ENCODE data around the gene GALNS. TPM values are rescaled to one million over a fixed set of nuclear protein-coding genes. Genes with fewer than 3 reads are reported as not detected.
A peak's percentile ranks its signal among the peaks of the same experiment; 100 is the strongest.
"Not testable (repeated sequence)": the region's sequence is repeated elsewhere in the genome, so short reads cannot be mapped to it uniquely, and the experiment has no call there.

The GALNS gene
- total RNA-seq, 1 donor from 2014 or later, result 14.6 TPM

GRCh38 chr16:88799569-88800276 is 57.0 kb downstream of the GALNS start:
- DNase-seq (no peak), ATAC-seq (no peak)
- intact Hi-C loops (cut with micrococcal nuclease), result no loop called here

- DNase-seq, result no peak
- ATAC-seq, result no peak
- intact Hi-C loops (cut with micrococcal nuclease), result no loop called here
These were observed 57.8 kb downstream of the GALNS start for GRCh38 chr16:88798772-88799455.

DNA sequence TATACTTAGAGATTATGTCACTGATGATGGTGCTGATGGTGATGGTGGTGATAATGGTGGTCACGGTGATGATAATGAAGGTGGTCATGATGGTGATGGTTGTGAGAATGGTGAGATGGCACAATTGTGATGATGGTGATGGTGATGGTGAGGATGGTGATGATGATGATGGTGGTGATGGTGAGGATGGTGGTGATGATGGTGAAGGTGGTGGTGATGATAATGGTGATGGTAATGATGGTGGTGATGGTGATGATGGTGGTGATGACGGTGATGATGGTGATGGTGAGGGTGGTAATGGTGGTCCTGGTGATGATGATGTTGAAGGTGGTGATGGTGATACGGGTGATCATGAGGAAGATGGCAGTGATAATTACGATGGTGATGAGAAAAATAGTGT is 58.7 kb downstream of the GALNS start:
- no peak for ATAC-seq
- intact Hi-C loops (cut with micrococcal nuclease), result no loop called here
- no peak for DNase-seq

- ATAC-seq, result no peak
- DNase-seq, result no peak
- intact Hi-C loops (cut with micrococcal nuclease), result no loop called here
These were observed 60.5 kb downstream of the GALNS start for GRCh38 chr16:88796278-88796677.

- no peak for ATAC-seq
- no peak for DNase-seq
- intact Hi-C loops (cut with micrococcal nuclease), result no loop called here
These were observed 63.3 kb downstream of the GALNS start for GRCh38 chr16:88793251-88793954.

DNA sequence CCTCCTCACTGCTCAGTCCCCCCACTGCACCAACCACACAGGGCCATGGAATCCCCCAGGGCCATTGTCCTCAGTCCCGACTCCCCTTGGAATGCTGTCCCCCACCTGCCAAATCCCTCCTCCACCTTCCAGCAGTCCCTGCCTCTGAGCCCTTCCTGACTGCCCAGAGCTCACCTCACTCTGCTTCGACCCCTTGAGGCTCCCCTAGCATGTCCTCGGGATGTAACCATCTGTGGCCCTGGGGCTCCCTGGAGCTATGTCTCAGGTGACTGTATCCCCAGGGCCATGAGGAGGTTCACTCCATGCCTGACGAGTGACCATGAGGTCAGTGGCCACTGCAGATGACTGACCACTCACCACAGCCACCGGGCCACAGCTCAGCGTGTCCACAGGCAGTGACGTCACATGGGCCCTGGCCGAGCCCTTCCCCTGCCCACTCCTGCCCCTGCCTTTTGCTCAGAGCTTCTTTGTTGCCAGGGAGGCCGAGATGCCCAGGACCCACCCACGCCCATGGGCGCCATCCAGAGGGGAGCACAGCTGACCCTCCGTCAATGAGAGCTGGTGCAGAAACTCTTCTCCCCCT is 64.0 kb downstream of the GALNS start:
- DNase-seq (no peak), ATAC-seq (no peak)
- intact Hi-C loops (cut with micrococcal nuclease), result no loop called here

- ATAC-seq (no peak), DNase-seq (no peak)
- intact Hi-C loops (cut with micrococcal nuclease), result no loop called here
These were observed 64.6 kb downstream of the GALNS start for GRCh38 chr16:88792078-88792550.

DNA sequence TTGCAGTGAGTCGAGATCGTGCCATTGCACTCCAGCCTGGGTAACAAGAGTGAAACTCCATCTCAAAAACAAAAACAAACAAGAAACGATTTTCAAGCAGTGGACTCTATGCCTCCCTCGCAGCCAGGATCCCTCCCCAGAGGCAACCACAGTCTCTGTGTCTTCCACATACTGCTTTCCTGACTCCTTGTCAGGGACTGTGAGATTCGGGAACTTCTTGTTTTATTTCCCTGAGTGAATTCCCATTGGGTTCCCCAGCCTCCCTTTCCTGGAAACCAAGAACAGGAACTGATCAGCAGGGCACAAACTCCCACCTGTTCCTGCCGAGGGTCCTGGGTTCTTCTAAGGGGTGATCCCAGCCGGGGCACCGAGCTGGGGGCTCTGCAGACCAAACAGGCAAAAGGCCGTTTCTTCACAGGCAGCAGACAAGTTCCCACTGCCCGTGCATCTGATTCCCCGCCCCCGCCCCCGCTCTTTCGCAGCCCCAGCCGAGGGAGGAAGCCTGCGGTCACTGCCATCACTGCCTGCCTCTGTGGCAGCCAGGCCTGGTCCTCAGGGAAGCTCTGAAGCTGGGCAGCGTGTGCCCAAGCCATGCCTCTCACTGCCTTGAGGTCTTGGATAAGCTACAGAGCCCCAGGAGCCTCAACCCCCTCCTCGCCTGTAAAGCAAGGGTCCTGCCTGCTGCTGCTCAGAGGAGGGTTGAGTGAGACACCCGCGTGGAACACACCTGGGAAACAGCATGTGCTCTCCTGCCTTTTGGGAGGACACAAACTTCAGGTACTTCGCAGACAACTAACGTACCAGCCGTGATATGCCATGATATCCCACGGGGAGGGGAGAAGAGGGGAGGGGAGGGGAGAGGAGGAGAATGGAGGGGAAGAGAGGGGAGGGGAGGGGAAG is 66.2 kb downstream of the GALNS start:
- intact Hi-C loops (cut with micrococcal nuclease), result no loop called here
- DNase-seq (peak; percentile 69), ATAC-seq (peak; percentile 59)

- DNase-seq, result no peak
- ATAC-seq, result no peak
- intact Hi-C loops (cut with micrococcal nuclease), result no loop called here
These were observed 67.2 kb downstream of the GALNS start for GRCh38 chr16:88789594-88789993.

DNA sequence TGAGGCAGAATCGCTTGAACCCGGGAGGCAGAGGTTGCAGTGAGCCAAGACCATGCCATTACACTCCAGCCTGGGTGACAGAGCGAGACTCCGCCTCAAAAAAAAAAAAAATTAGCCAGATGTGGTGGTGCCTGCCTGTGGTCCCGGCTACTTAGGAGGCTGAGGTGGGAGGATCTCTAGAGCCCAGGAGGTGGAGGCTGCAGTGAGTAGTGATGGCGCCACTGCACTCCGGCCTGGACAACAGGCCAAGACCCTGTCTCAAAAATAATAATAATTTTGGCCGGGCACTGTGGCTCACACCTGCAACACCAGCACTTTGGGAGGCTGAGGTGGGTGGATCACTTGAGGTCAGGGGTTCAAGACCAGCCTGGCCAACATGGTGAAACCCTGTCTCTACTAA is 68.0 kb downstream of the GALNS start:
- DNase-seq; intact Hi-C loops (cut with micrococcal nuclease); ATAC-seq: not testable (repeated sequence)

- no peak for DNase-seq
- intact Hi-C loops (cut with micrococcal nuclease), result no loop called here
- ATAC-seq, result no peak
These were observed 69.0 kb downstream of the GALNS start for GRCh38 chr16:88787579-88788314.

GRCh38 chr16:88785106-88785924 is 71.4 kb downstream of the GALNS start, which contains the start of gene PIEZO1:
Gene PIEZO1, minus strand, starts transcription at chr16:88785220. Its CDS starts 256 bp downstream, at chr16:88784964.
- intact Hi-C loops (cut with micrococcal nuclease), result no loop called here
- peak; percentile 64 for ATAC-seq
- peak; percentile 87 for DNase-seq

GRCh38 chr16:88784856-88785105 is 72.0 kb downstream of the GALNS start:
- peak; percentile 35 for ATAC-seq
- no peak for DNase-seq
- intact Hi-C loops (cut with micrococcal nuclease), result no loop called here

DNA sequence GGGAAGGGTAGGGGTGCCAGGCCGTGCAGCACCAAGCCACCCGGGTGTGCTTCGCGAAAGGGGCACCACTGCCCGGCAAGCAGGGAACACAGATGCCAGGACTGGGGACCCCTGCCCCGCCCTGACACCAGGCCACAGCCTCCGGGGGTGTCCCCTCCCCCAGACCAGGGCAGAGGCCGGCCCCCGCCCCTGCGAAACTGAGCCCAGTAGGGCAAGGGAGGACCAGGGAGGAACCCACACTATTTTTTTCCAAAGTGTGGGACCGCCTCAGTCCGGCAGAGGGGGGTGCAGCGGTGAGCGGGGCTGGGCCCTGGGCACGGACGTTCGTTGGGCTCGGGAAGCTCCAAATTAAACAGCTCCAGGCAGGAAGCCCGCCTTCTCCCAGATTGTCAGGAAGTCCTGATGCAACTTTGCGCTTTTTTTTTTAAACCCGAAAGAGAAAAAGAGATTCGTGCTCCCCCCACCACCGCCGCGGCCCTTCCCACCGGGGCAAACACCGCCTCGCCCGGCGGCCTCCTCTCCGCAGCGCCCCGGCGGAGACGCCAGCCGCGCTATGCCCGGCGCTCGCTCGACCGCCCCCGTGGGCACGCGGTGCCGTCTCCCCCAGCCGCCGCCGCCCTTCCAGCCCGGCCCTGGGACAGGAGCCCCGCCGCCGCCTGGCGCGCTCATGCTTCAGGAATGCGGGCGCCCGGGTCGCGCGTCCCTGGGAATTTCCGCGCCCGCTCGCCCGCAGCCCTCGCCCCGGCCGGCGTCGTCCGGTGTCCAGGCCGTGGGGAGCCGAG is 72.5 kb downstream of the GALNS start:
- ATAC-seq (peak; percentile 69), DNase-seq (peak; percentile 77)
- intact Hi-C loops (cut with micrococcal nuclease), result no loop called here

DNA sequence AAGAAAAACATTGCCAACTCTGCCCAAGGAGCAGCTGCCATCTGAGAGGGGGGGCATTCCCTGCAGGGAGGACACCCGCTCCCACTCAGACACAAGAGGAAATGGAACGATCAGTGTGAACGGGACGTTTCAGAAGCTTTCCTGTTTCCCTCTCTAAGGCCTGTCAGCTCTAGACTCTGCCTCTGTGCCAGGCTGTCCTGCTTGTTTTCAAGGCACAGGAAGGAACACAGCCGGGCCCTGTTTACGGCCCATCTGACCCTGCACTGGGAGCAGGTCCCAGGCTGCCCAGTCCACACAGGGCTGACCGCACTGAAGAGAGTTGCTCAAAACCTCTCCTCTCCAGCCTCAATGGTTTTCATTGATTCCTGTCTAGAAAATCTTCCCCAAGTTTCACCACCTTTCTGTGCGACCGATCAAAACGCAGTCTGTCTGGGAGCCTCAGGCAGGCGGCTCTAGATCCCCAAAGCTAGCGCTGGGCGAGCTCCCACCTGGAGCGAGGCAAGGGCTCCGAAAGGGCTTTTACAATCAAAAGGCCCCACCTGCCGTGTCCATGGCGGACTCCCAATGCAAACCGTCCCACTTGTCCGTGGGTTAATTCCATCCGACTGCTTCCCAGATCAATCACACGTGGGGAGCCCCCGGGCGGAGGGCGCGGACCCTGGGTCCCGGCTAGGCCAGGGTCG is 73.2 kb downstream of the GALNS start:
- peak; percentile 38 for ATAC-seq
- DNase-seq, result no peak
- intact Hi-C loops (cut with micrococcal nuclease), result no loop called here

All from left ventricle myocardium superior (tissue), 1 donor.